H1 (cell line): Measurements from ENCODE around the gene IRF7. TPM values are rescaled to one million over a fixed set of nuclear protein-coding genes. Genes with fewer than 3 reads are reported as not detected.

Experiments
- KDM1A ChIP-seq: fragments of 200-600, 300-600 bp; sonication (generic); IDR thresholded peaks from 2 replicates; pipeline ENCODE4 v1.7.1; 2016; ENCODE audit warnings: mild to moderate bottlenecking, low read length, borderline replicate concordance
- KDM4A ChIP-seq: IDR thresholded peaks from one replicate; pipeline ENCODE4 v1.7.1; 2012; ENCODE audit warnings: low read depth, mild to moderate bottlenecking, moderate library complexity, low read length, inconsistent platforms; ENCODE audit not compliant: severe bottlenecking
- TAF7 ChIP-seq: optimal IDR thresholded peaks from 2 replicates; pipeline ENCODE3; 2011; ENCODE audit warnings: low read depth, mild to moderate bottlenecking, inconsistent platforms, low read length, moderate library complexity, borderline replicate concordance
- TBP ChIP-seq: IDR thresholded peaks from 2 replicates; pipeline ENCODE4 v1.6.1; 2011; ENCODE audit warnings: low read depth, low read length, improper control_type of control experiment
- YY1 ChIP-seq: IDR thresholded peaks from 2 replicates; pipeline ENCODE4 v1.6.1; 2011; ENCODE audit warnings: low read depth, mild to moderate bottlenecking, low read length
- polyA plus RNA-seq, 7 experiments: library from polyadenylated mRNA; depleted of rRNA in 3 of 7; stranded (reverse) in 5 of 7; unstranded in 2 of 7; fragments of >200 nt in 5 of 7; fragments of 200-250 nt in 2 of 7; gene quantifications; 1 replicate in 5 of 7; 2 replicates in 1 of 7; 4 replicates in 1 of 7; pipeline versions ENCODE4 v1.2.1 to v1.2.3, GENCODE V29; 2011 to 2013; ENCODE audit warnings: missing spikeins in 2 of 7, mixed read lengths in 2 of 7
- total RNA-seq: library from RNA; stranded (reverse); fragmentation: NEBNext Ultra II Directional; extraction: Animal tissue kit (Norgen Biotek cat#: 25700); gene quantifications from 2 replicates; pipeline ENCODE4 v1.2.1, GENCODE V29; 2021
- TF ChIP-seq, protein P1 (sequence below): IDR thresholded peaks from 2 replicates; pipeline ENCODE4 v1.6.1; 2012; ENCODE audit warnings: low read length, inconsistent platforms
- TF ChIP-seq, protein P2 (sequence below): IDR thresholded peaks from 2 replicates; pipeline ENCODE4 v1.6.1; 2011; ENCODE audit warnings: low read length, improper control_type of control experiment

IRF7 gene
- total and polyA plus RNA-seq, 2 of the 8 experiments (the other 6 are each of a cell fraction or from before 2014, with no cell fraction given), result 9.1 to 9.6 TPM

GRCh38 chr11:571802-572185 lies 44.0 kb downstream of the IRF7 start (continued):
- TF ChIP-seq, protein P1, sequence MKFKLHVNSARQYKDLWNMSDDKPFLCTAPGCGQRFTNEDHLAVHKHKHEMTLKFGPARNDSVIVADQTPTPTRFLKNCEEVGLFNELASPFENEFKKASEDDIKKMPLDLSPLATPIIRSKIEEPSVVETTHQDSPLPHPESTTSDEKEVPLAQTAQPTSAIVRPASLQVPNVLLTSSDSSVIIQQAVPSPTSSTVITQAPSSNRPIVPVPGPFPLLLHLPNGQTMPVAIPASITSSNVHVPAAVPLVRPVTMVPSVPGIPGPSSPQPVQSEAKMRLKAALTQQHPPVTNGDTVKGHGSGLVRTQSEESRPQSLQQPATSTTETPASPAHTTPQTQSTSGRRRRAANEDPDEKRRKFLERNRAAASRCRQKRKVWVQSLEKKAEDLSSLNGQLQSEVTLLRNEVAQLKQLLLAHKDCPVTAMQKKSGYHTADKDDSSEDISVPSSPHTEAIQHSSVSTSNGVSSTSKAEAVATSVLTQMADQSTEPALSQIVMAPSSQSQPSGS, result no peak
- no peak for TF ChIP-seq KDM4A
- TF ChIP-seq, protein P2, sequence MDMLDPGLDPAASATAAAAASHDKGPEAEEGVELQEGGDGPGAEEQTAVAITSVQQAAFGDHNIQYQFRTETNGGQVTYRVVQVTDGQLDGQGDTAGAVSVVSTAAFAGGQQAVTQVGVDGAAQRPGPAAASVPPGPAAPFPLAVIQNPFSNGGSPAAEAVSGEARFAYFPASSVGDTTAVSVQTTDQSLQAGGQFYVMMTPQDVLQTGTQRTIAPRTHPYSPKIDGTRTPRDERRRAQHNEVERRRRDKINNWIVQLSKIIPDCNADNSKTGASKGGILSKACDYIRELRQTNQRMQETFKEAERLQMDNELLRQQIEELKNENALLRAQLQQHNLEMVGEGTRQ, result no peak
- TF ChIP-seq YY1, result no peak
- no peak for TF ChIP-seq KDM1A
- TF ChIP-seq TAF7, result no peak
- no peak for TF ChIP-seq TBP
